ENCODE results near the gene HNRNPM. TPM values are rescaled to one million over a fixed set of nuclear protein-coding genes. Genes with fewer than 3 reads are reported as not detected.

Gene HNRNPM
- total and polyA plus RNA-seq, 7 donors, result 53.2 to 146 (median 91.8) TPM

- Histone ChIP-seq H3K9me3 (no peaks in the 10 kb centered on the region), H3K4me3 (peak overlapping the region; percentile 11), H3K27ac (peak overlapping the region; percentile 58), H3K4me1 (peaks cover 62% of the 10 kb centered on the region), H3K36me3 (ENCODE audit: insufficient read depth in 1 of 2, low read depth in 1 of 2) (peaks cover 21 to 42% of the 10 kb centered on the region in 2 donors), H3K27me3 (ENCODE audit: insufficient read depth in 3 of 3, low read length in 2 of 3) (no peaks in the 10 kb centered on the region)
- WGBS, 3 donors, result 27 to 44% (median 30%) methylated on average over 5 of the region's 5 CpGs
- intact Hi-C loops (cut with DNase I), result loop anchor here in 1 of 2 donors (5.0 kb wide), 1 partner anchor 105 kb away; no protein-coding TSS in a partner anchor
- TF ChIP-seq CTCF (IDR thresholded peaks at IDR 0.05), result no peak
- ATAC-seq (no peak), DNase-seq (no peak)
Measured at GRCh38 chr19:8462571-8462970, 17.8 kb downstream of the HNRNPM start.

- Histone ChIP-seq H3K36me3 (ENCODE audit: insufficient read depth in 1 of 2, low read depth in 1 of 2) (peaks cover 22 to 50% of the 10 kb centered on the region in 2 donors), H3K9me3 (no peaks in the 10 kb centered on the region), H3K27me3 (ENCODE audit: insufficient read depth in 3 of 3, low read length in 2 of 3) (no peaks in the 10 kb centered on the region), H3K27ac (peak overlapping the region; percentile 1), H3K4me3 (no peak overlapping the region), H3K4me1 (peaks cover 54% of the 10 kb centered on the region)
- WGBS, 3 donors, result 80 to 93% (median 81%) methylated on average over 8 of the region's 8 CpGs
- ATAC-seq, result no peak
- TF ChIP-seq CTCF (IDR thresholded peaks at IDR 0.05), result no peak
- intact Hi-C loops (cut with DNase I), result loop anchor here in 1 of 2 donors (5.0 kb wide), 1 partner anchor 106 kb away; no protein-coding TSS in a partner anchor
- DNase-seq, result no peak
Measured at GRCh38 chr19:8463365-8463764, 18.6 kb downstream of the HNRNPM start.

GRCh38 chr19:8466018-8466417 is 21.2 kb downstream of the HNRNPM start:
- no peak for TF ChIP-seq CTCF (IDR thresholded peaks at IDR 0.05)
- ATAC-seq, result no peak
- WGBS, 3 donors, result 92% methylated on average over 4 of the region's 4 CpGs

GRCh38 chr19:8468124-8468523 is 23.3 kb downstream of the HNRNPM start:
- DNase-seq (no peak), ATAC-seq (no peak)
- peaks cover 7% of the 10 kb centered on the region for H3K4me1 ChIP-seq
- H3K36me3 ChIP-seq (ENCODE audit: insufficient read depth in 1 of 2, low read depth in 1 of 2), result peaks cover 24 to 98% of the 10 kb centered on the region in 2 donors
- intact Hi-C loops (cut with DNase I), result loop anchor here in 1 of 2 donors (5.0 kb wide), 1 partner anchor 34 kb away; the partner anchor contains the start of gene PRAM1
- H3K4me3 ChIP-seq, result no peak overlapping the region
- 86 to 91% (median 89%) methylated on average over 3 of the region's 3 CpGs for WGBS, 3 donors
- H3K27ac ChIP-seq, result no peak overlapping the region
- no peaks in the 10 kb centered on the region for H3K9me3 ChIP-seq
- H3K27me3 ChIP-seq (ENCODE audit: insufficient read depth in 3 of 3, low read length in 2 of 3), result no peaks in the 10 kb centered on the region
- TF ChIP-seq CTCF (IDR thresholded peaks at IDR 0.05), result no peak

More at GRCh38 chr19:8466018-8466417, 21.2 kb downstream of the HNRNPM start:
- Histone ChIP-seq H3K27me3 (ENCODE audit: insufficient read depth in 3 of 3, low read length in 2 of 3) (no peaks in the 10 kb centered on the region), H3K4me1 (peaks cover 28% of the 10 kb centered on the region), H3K27ac (no peak overlapping the region), H3K36me3 (ENCODE audit: insufficient read depth in 1 of 2, low read depth in 1 of 2) (peaks cover 23 to 76% of the 10 kb centered on the region in 2 donors), H3K9me3 (no peaks in the 10 kb centered on the region), H3K4me3 (no peak overlapping the region)
- DNase-seq, result no peak
- intact Hi-C loops (cut with DNase I), result loop anchor here in 1 of 2 donors (5.0 kb wide), 1 partner anchor 36 kb away; the partner anchor contains the start of gene PRAM1

All from psoas muscle (tissue), 8 donors.